ENCODE measurements around the gene TOX4. TPM values are rescaled to one million over a fixed set of nuclear protein-coding genes. Genes with fewer than 3 reads are reported as not detected.

The TOX4 gene
- total RNA-seq, 4 donors from 2014 or later, result 31.4 to 74.5 (median 61.7) TPM

Small RNA genes lying within 50 kb of the gene (small RNA-seq; reads per million reads assigned to genes)
- gene RN7SL650P, result 0 reads per million in 2 donors

Other genes with a start within 250 kb of the TOX4 start
- gene HNRNPC, start 207.8 kb upstream of the TOX4 start, total RNA-seq, result 100 to 1,000 TPM; 201 to 392 (median 259) TPM
- gene RPGRIP1, start 197.1 kb upstream of the TOX4 start, total RNA-seq, result 1 to 10 TPM in 1 of 4 donors, under 1 TPM in 1, not detected in 2; 0.40 to 3.3 TPM
- gene SUPT16H, start 93.2 kb upstream of the TOX4 start, total RNA-seq, result 10 to 100 TPM; 25.7 to 86.6 (median 37.5) TPM
- gene CHD8, start 21.1 kb upstream of the TOX4 start, total RNA-seq, result 100 to 1,000 TPM in 1 of 4 donors, 10 to 100 TPM in 3; 46.2 to 112 (median 78.4) TPM
- gene RAB2B, start 236 bp upstream of the TOX4 start, total RNA-seq, result 10 to 100 TPM in 3 of 4 donors, 1 to 10 TPM in 1; 7.4 to 22.4 (median 20.8) TPM
- 100 to 1,000 TPM in 1 of 4 donors, 10 to 100 TPM in 3; 32.9 to 130 (median 44.3) TPM for gene METTL3, start 34.1 kb downstream of the TOX4 start, total RNA-seq
- gene SALL2, start 49.2 kb downstream of the TOX4 start, total RNA-seq, result 1 to 10 TPM; 1.4 to 5.0 (median 4.0) TPM
- gene OR10G3, start 102.9 kb downstream of the TOX4 start, total RNA-seq, result not detected
- not detected for gene OR10G2, start 157.7 kb downstream of the TOX4 start, total RNA-seq
- gene OR4E2, start 176.6 kb downstream of the TOX4 start, total RNA-seq, result not detected
- gene OR4E1, start 196.6 kb downstream of the TOX4 start, total RNA-seq, result not detected